Nucleus accumbens (tissue), 56 donors: ENCODE data around the gene SEMA3A.
"Not testable (repeated sequence)": the region's sequence is repeated elsewhere in the genome, so short reads cannot be mapped to it uniquely, and the experiment has no call there.

Source experiments
- DNase-seq, 56 donors: peaks; one replicate each; lab custom pipeline; 2025; lab: John Stamatoyannopoulos, UW

SEMA3A gene

DNA sequence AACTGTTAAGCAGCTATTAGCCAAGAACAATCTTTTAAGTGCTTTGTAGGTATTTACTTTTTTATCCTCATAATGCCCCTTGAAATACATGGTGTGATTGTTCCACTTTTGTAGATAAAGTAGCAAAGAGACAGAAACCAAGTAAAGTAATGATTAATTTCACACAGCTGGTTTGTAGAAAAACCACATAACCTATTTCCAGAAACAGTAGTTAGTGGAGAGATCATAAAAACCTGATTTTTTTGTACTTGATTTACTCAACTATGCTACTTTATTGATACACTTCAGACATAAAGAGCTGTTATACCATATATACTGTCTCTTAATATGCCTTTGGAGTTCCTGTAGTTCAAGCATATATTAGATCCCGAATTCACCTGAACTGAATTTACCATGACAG is 118.4 kb downstream of the SEMA3A start:
- no peak for DNase-seq

DNA sequence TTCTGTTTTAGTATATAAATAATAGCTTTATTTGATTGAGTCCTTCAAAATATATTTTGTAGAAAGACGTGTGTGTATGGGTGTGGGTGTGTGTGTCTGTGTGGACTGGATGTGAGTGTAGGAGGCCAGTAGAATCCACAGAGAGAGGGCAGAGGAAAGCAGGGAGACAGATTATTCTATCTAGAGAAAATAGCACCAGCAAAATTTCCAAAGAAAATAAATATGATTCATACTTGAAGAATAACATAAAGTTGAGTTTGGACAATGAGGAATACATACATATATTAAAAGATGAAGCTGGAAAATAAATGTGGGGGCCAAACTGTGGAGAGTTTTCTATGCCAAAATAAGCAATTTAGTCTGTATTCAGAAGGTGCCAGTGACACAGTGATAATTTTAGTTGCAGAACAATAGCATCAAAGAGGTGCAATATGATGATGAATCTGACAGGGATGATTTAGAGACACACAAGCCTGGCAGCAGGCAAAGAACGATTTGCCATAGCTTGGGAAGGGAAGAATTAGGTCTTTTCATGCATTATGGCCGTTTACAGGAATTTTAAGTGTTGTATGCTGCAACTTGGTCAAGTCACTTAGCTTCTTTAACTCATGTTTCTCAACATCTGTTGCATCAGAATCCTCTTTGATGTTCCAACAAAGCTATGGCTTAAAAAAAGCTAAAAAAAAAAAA is 121.3 kb downstream of the SEMA3A start:
- DNase-seq: no peak

GRCh38 chr7:84070770-84071169 is 123.8 kb downstream of the SEMA3A start:
- DNase-seq: no peak

DNA sequence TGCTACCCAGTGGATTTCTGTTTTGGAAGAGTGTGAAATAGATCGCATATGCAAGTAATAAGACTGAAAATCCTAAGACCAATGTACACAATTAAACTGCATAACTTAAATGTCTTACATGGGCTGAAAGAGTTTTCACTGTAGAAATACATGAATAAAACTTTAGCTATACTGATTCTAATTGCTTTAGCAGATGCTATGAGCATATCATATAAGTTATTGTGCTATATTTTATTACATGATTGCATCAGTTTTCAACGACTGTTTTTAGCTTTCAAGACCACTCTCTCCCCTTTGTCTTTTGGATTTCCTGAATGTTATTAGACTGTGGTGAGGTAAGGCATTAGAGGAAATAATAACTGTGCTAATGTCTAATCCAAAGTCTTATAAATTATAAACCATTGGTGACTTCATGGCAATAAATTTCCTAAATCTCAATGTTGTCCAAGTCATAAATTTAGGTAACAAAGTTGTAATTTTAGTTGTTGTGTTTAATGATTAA is 124.5 kb downstream of the SEMA3A start:
- DNase-seq: no peak

- DNase-seq: no peak
Measured at GRCh38 chr7:84069033-84069432, 125.6 kb downstream of the SEMA3A start.

GRCh38 chr7:84062489-84062901 is 132.1 kb downstream of the SEMA3A start:
- not testable (repeated sequence) for DNase-seq

- DNase-seq: no peak
Measured at GRCh38 chr7:84060760-84061261, 133.8 kb downstream of the SEMA3A start.

DNA sequence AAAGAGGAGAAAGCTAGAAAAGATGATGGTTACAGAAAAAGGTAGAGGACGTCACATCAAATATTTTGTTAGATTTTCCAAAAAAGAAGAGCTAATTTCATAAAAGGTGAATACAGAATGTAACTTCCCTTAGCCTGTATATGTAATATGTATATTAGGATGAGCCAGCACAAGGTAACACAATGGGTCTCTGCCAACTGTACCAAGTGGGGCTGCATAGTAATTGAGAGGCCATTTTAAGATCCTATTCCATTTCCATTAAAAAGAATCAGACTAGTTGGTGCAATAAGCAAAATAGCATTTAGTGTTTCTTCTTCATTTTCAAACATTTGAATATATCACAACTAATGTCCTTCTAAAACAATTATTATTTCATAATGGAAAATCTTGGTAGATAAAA is 134.6 kb downstream of the SEMA3A start:
- DNase-seq: no peak

DNA sequence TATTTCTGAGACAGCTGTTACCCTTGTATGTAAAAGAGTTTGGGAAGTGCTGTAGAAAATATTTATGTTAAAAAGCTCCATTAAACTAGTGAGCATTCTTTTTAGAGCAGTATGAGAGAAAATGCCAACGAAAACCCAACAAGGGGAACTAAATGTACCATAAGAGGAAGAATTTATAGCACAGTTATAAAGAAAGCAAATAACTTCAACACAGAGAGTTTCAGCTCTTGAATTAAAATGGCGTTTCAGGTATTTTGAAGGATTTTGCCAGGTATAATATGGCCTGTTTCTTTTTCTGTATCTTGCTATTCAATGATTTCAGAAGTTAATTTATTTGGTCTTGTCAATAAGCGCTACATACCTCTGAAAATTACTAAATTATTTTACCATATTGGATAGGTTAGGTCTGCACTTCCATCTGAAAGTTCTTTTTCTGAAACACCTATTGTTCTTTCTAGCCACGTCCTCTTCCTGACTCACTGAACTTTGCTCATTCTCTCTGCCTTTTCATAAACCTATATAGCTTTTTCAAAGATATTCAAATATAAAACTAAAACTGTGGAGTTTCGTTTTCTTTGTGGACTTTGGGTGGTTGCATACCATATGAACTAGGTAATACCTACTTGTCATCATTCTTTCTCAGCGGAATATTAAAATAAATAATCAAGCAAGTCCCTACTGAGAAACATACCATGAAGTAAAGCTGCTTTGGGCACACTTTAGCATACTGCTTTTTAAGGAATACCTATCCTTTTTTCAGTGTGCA is 136.1 kb downstream of the SEMA3A start:
- DNase-seq: no peak

GRCh38 chr7:84057576-84057975 is 137.0 kb downstream of the SEMA3A start:
- DNase-seq: no peak

DNA sequence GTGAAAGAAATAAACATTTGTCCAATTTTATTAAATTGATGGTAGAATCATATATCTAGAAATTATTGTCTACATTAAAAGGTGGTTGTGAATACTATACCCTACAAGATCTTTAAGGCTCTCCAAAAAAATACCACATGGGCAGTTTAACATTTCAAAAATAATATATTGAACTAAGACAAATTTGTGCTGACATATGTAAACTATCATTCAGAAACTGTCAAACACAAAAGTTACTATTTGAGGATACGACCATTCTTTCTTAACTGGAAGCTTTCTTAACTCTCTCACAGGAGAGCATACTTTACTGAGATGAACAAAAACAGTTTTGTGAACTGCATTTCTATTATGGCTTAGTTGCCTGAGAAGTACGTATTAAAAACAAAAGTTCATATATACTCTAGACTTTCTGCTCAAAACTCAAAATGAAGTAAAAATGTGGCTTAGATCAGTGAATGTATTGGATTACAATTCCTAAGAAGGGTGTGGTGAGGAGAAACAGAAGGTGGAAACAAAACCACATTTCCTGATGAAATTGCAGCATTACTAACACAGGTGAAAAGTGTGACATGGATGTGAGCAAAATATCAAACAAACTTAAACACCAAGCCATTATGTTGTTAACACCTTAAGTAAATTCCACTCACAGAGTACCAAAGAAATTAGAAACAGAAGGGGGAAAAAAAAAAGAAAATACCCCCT is 138.5 kb downstream of the SEMA3A start:
- DNase-seq: no peak

- not testable (repeated sequence) for DNase-seq
Measured at GRCh38 chr7:84055199-84055598, 139.4 kb downstream of the SEMA3A start.

DNA sequence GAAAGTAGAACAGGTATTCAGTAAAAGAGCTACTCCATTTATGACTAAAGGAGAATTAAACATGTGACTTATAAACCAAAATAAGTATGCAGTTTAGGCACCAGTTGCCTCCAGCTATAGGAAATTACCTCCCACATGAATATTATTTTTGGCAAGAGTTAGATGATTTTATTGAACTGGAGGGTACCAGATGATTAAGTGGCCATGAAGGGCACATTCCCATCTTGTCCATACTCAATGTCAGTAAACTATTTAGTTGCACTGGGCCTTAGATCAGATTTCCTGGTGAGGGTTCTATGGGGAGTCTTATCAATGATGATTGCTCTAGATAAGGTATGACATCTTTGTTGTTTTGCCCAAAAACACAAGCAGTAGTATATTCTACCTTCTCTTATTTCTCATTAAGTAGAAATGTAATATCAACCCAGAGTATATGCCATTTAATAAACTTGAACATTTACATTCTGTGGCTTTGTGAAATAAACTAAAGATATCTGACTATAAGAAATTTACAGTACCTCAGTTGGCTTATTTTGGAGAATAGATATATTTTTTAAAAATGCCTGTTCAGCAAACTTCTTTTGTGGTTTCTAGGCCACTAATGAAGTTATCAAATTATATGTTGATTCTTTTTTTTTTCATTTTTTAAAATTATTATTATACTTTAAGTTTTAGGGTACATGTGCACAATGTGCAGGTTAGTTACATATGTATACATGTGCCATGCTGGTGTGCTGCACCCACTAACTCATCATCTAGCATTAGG is 145.3 kb downstream of the SEMA3A start:
- DNase-seq: no peak

- DNase-seq: no peak
Measured at GRCh38 chr7:84047085-84047484, 147.5 kb downstream of the SEMA3A start.

- DNase-seq: no peak
Measured at GRCh38 chr7:84044834-84045233, 149.8 kb downstream of the SEMA3A start.

GRCh38 chr7:84043661-84044191 is 150.9 kb downstream of the SEMA3A start:
- no peak for DNase-seq

- no peak for DNase-seq
Measured at GRCh38 chr7:84042110-84042539, 152.5 kb downstream of the SEMA3A start.

DNA sequence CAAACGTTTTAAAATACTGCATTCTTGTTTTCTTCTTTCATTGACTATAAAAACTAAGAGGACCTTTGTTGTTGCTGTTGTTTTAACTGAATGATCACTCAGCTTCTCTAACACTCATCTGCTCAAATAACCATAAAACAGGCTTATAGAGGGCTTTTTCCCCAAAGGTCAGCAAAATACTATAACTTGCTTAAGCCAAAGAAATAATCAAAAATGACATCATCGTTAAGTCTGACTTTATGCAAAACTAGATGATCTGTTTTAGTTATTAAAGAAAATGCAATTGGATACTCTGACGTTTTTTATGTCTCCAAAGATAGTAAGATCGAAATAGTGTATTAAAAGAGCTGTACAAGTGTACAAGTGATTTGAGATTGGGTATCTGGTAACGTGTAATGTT is 152.9 kb downstream of the SEMA3A start:
- no peak for DNase-seq

GRCh38 chr7:84040355-84040754 is 154.2 kb downstream of the SEMA3A start:
- peak in 39 of 56 donors; percentile 3 to 57 (median 23) for DNase-seq

DNA sequence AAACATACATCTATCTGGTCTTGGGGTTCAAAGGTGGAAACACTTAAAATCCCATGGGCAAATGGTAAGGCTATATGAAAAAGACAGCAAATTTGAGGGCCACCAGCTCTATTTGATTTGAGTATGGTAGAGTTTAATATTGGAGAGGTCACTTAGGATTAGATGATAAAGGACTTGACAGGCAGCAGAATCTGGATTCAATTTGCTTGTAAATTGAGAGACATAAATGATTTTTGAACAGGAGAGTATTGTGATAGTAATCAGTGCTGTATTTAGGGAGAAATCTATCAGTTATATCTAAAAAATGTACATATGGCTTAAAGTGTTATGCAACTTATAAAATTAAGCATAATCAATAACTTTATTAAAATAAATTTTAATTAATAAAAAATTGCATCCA is 155.2 kb downstream of the SEMA3A start:
- DNase-seq: no peak
